Left ventricle myocardium inferior (tissue), 1 donor: ENCODE measurements around the gene YIPF6. TPM values are rescaled to one million over a fixed set of nuclear protein-coding genes. Genes with fewer than 3 reads are reported as not detected.

Source experiments
- DNase-seq: peaks from one replicate; pipeline ENCODE4 v3.0.0-alpha.2; 2020
- H3K27ac ChIP-seq: fragments of 200-600 bp; replicated peaks from 2 replicates; pipeline ENCODE4 v1.8.0; 2021
- H3K27me3 ChIP-seq: fragments of 200-600 bp; 2 replicates; pipeline ENCODE4 v1.8.0; 2021; ENCODE audit warnings: low read depth
- H3K36me3 ChIP-seq: fragments of 200-600 bp; 2 replicates; pipeline ENCODE4 v1.8.0; 2021
- H3K4me1 ChIP-seq: fragments of 200-600 bp; 2 replicates; pipeline ENCODE4 v1.8.0; 2021
- H3K4me3 ChIP-seq: fragments of 200-600 bp; 2 replicates; pipeline ENCODE4 v1.8.0; 2021; ENCODE audit warnings: mild to moderate bottlenecking, moderate library complexity
- H3K9me3 ChIP-seq: fragments of 200-600 bp; replicated peaks from 2 replicates; pipeline ENCODE4 v1.8.0; 2021
- CTCF ChIP-seq: fragments of 200-600 bp; IDR thresholded peaks from 2 replicates; pipeline ENCODE4 v1.8.0; 2021; ENCODE audit warnings: antibody characterized with exemption, mild to moderate bottlenecking, borderline replicate concordance
- intact Hi-C: fragments of 100-400 bp; cut with micrococcal nuclease; formaldehyde crosslinking; loops from one replicate; pipeline ENCODE4 v1.11.0; 2022
- total RNA-seq: library from RNA; stranded (reverse); fragmentation: NEBNext Ultra II Directional; extraction: Animal tissue kit (Norgen Biotek cat#: 25700); gene quantifications from one replicate; pipeline ENCODE4 v1.2.1, GENCODE V29; 2021
- donor health status: DM: no; HTN: yes; CAD: no; lungs with severe emphysema.

The YIPF6 gene
- total RNA-seq, 1 donor from 2014 or later, result 30.4 TPM

- no peak overlapping the region for H3K27ac ChIP-seq
- intact Hi-C loops, result no loop called here
- DNase-seq, result no peak
- no peaks in the 10 kb centered on the region for H3K36me3 ChIP-seq
- no peak overlapping the region for H3K4me3 ChIP-seq
- H3K4me1 ChIP-seq, result no peaks in the 10 kb centered on the region
- H3K27me3 ChIP-seq, result no peaks in the 10 kb centered on the region
- no peak for TF ChIP-seq CTCF
- H3K9me3 ChIP-seq, result no peaks in the 10 kb centered on the region
Observed at GRCh38 chrX:68579810-68580209, 81.0 kb downstream of the YIPF6 start.

- Histone ChIP-seq H3K4me1 (no peaks in the 10 kb centered on the region), H3K27me3 (no peaks in the 10 kb centered on the region)
- no peak for DNase-seq
Observed at GRCh38 chrX:68584221-68584620, 85.4 kb downstream of the YIPF6 start.

More at GRCh38 chrX:68584221-68584620, 85.4 kb downstream of the YIPF6 start:
- intact Hi-C loops, result no loop called here
- Histone ChIP-seq H3K36me3 (no peaks in the 10 kb centered on the region), H3K4me3 (no peak overlapping the region), H3K27ac (no peak overlapping the region), H3K9me3 (no peaks in the 10 kb centered on the region)
- no peak for TF ChIP-seq CTCF

Other genes with a start within 250 kb of the YIPF6 start
- 5.0 TPM for gene OPHN1, start 65.6 kb upstream of the YIPF6 start, total RNA-seq
- 9.3 TPM for gene STARD8, start 148.6 kb downstream of the YIPF6 start, total RNA-seq